ENCODE data around the gene HDAC2.

The HDAC2 gene

DNA sequence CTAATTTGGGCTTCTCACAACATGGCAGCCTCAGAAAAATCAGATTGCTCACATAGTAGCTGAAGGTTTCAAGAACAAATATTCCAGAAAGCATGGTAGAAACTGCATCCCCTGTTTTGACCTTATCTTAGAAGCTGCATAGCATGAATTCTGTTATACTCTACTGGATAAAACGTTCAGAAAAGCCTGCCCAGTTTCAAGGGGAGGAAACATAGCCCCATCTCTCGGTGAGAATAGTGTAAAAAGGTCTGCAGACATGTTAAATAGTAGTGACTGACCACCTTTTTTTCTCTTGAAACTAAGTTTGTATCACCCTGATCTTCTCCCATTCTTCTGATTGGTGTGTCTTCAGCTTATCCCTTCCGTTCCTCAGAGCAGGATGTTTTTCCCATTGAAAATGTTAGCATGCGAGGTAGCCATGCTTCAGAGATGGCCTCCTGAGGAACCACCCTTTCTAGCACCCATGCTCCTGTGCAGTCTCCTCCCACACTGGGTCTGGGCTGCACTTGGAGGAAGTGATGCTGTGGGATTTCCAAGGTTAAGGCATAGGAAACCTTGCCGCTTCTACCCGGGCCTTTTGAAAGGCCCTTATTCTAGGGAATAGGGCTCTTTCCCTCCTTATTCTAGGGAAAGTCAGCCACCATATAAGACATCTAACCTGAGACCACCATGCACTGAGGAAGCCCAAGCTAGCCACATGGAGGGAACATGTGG lies 63.7 kb downstream of the HDAC2 start:
- ChIA-PET CTCF (no interaction called here), POLR2A (ENCODE audit: low non-redundant PET) (no interaction called here)
- H3K27ac ChIP-seq = no peak overlapping the region
- no peak for DNase-seq (ENCODE audit: low spot score)
- TF ChIP-seq, protein P1, sequence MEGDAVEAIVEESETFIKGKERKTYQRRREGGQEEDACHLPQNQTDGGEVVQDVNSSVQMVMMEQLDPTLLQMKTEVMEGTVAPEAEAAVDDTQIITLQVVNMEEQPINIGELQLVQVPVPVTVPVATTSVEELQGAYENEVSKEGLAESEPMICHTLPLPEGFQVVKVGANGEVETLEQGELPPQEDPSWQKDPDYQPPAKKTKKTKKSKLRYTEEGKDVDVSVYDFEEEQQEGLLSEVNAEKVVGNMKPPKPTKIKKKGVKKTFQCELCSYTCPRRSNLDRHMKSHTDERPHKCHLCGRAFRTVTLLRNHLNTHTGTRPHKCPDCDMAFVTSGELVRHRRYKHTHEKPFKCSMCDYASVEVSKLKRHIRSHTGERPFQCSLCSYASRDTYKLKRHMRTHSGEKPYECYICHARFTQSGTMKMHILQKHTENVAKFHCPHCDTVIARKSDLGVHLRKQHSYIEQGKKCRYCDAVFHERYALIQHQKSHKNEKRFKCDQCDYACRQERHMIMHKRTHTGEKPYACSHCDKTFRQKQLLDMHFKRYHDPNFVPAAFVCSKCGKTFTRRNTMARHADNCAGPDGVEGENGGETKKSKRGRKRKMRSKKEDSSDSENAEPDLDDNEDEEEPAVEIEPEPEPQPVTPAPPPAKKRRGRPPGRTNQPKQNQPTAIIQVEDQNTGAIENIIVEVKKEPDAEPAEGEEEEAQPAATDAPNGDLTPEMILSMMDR (conservative IDR thresholded peaks at IDR 0.05; ENCODE audit: low read depth) = no peak

DNA sequence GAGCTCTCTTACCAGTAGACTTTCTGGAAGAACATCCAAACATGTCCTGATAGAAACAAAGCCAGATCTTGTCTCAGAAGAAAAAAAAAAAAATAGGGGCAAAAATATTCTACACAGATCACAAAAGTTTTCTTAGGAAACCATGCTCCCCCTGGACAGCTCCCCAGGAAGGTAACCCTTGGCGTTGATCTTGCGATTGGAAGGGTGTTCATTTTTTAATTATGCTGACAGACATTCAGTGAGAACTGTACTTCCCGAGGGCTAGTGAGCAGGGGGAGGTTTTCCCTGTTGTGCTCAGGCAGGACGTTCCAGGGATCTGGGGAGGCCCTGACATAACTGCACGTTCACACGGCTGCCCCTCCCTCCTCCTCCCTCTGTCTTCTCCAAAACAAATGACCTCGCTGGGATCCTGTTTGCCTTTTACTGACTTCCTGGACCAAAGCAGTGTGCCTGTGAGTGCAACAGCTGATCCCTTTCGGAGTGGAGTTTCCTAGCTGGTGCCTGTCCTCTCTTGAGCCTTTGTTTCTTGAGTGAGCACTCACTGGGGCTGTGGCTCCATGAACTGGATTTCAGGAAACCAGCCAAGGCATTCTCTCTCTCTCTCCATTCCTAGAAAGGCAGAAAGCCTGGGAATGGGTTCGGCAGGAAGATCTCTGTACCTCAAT lies 67.2 kb downstream of the HDAC2 start:
- H3K27ac ChIP-seq = no peak overlapping the region
- DNase-seq (ENCODE audit: low spot score) = no peak
- CTCF ChIA-PET = no interaction called here
- TF ChIP-seq, protein P1 (conservative IDR thresholded peaks at IDR 0.05; ENCODE audit: low read depth) = no peak
- POLR2A ChIA-PET (ENCODE audit: low non-redundant PET) = no interaction called here

DNA sequence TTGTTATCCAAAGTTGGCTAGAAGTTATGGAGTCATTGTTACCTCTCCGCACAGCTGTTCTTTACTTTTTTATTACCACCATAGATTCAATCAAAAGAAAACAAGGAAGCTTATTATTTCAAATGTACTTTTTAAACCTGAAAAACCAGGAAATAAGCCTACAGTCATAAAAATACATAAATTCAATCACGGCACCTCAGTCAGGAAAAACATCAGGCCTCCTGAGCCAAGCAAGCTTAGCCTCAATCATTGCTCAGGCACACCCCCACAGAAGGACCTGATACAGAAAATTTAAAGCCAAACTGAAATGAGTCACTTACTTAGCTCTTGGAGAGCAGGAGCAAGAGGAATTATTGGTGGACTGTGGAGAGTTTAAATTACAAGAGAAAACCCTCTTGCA lies 69.5 kb downstream of the HDAC2 start:
- CTCF ChIA-PET = no interaction called here
- POLR2A ChIA-PET (ENCODE audit: low non-redundant PET) = no interaction called here

DNA sequence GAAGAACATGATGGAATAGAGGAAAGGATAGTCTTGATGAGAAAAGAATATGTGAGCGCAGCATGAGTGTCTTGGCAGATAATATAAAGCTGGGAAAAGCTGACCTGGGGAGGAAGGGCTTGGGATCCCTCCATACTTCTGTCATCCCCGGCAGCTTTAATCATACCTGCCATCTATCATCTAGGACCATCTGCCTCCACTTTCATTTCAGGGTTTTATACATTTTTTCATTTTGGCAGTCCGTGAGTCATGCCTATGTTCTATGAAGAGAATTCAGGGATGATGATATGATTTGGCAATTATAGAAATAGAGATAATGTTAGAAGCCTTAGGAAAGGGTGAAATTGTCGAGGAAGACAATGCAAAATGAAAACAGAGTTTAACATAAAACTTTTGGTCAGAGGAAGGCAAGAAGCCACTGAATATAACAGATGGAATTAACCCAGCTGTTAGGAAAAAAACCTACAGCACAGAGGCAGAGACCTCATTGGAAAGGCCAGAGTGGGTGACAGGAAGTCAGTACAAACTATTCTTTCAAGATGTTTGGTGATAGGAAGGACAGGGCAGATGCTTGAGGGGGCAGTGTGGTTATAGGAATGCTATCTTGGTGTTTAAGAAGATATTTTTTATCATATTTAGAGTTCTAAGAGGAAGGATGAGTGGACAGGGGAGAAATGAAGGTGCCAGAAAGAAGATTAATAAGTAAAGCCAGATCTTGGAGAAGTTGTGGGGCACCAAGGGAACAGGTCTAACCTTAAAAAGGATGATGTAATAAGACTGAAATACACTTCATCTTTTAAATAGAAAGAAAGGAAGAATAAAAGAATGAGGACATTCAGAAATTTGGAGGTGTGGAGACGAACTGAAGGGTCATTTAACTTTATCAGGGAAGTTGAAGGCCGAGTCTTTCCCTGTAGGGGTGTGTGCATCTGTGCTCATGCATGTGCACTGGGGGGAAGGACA lies 76.0 kb downstream of the HDAC2 start:
- no peak overlapping the region for H3K27ac ChIP-seq
- POLR2A ChIA-PET (ENCODE audit: low non-redundant PET) = no interaction called here

More for the DNA sequence above, 69.5 kb downstream of the HDAC2 start:
- H3K27ac ChIP-seq = no peak overlapping the region
- no peak for DNase-seq (ENCODE audit: low spot score)
- TF ChIP-seq, protein P1 (conservative IDR thresholded peaks at IDR 0.05; ENCODE audit: low read depth) = no peak

DNA sequence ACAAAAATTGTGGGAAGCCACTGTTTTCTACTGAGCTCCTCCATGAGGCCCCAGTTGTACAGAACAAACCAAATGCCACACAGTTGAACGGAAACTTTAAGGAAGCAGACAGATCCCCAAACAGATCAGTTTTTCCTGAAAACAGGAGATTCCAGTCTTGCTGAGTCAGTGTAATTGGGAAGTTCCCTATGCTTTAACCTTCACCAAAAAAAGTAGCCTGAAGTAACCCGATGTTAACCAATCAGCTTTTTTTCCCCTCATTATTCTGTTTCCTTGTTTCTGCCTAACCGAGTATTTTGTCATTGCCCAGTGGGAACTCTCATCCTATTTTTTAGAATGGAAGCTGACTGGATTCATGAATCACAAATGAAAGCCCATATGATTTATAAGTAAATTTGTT lies 77.1 kb downstream of the HDAC2 start:
- TF ChIP-seq, protein P1 (conservative IDR thresholded peaks at IDR 0.05; ENCODE audit: low read depth) = no peak
- ChIA-PET CTCF (no interaction called here), POLR2A (ENCODE audit: low non-redundant PET) (no interaction called here)
- H3K27ac ChIP-seq = no peak overlapping the region
- no peak for DNase-seq (ENCODE audit: low spot score)

More for the DNA sequence above, 76.0 kb downstream of the HDAC2 start:
- DNase-seq (ENCODE audit: low spot score) = no peak
- CTCF ChIA-PET = interaction anchor here (0.9 kb wide), 1 partner anchor 18 kb away, joined by 4 read pairs; no protein-coding TSS in a partner anchor
- TF ChIP-seq, protein P1 (conservative IDR thresholded peaks at IDR 0.05; ENCODE audit: low read depth) = no peak

DNA sequence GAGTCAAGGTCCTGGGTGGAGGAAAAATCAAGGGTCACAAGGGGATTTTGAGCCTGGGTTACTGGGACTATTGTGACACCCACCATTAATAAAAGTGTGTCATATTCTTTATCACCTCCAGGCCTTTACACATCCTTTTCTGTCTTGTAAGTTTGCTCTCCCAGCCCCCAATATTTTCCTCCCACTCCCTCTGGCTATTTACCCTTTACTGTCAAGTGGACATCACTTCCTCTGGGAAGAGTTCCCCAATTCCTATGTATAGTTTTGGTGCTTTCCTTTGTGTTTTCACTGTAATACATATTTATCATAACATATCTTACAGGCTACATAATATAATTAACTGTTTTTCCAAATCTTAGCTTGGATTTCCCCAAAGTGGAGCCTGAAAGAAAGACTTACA lies 77.5 kb downstream of the HDAC2 start:
- TF ChIP-seq, protein P1 (conservative IDR thresholded peaks at IDR 0.05; ENCODE audit: low read depth) = no peak
- DNase-seq (ENCODE audit: low spot score) = no peak
- ChIA-PET POLR2A (ENCODE audit: low non-redundant PET) (no interaction called here), CTCF (no interaction called here)
- H3K27ac ChIP-seq = no peak overlapping the region

All from RWPE1 (cell line).